ENCODE data around the gene TANC2. TPM values are rescaled to one million over a fixed set of nuclear protein-coding genes. Genes with fewer than 3 reads are reported as not detected.

TANC2 gene
- polyA plus RNA-seq, 2 of the 4 experiments (the other 2 are of a cell fraction): 16.3 to 33.7 TPM

- WGBS (ENCODE audit: missing lambda C conversion rate): 97% methylated on average over 1 of the region's 1 CpG
- DNase-seq (ENCODE audit: low read depth in 1 of 2, low spot score in 1 of 2) (no peak), ATAC-seq (no peak), FAIRE-seq (no peak)
- no peak overlapping the region for H3K4me2 ChIP-seq
- no peaks in the 10 kb centered on the region for H3K9me3 ChIP-seq
- POLR2A ChIA-PET: no interaction called here
- CTCF ChIA-PET: interaction anchor here (1.2 to 1.7 kb wide), 2 partner anchors 37 to 219 kb away, joined by 3 read pairs; no protein-coding TSS in a partner anchor
- H3K4me1 ChIP-seq: no peaks in the 10 kb centered on the region
- TF ChIP-seq HOXA7 (CRISPR knock-in tag; IDR thresholded peaks at IDR 0.05) (no peak), TP53 (CRISPR knock-in tag; IDR thresholded peaks at IDR 0.05) (no peak), EHF (CRISPR knock-in tag; IDR thresholded peaks at IDR 0.05) (no peak), JUNB (IDR thresholded peaks at IDR 0.05) (no peak), EHMT2 (IDR thresholded peaks at IDR 0.05; ENCODE audit: low read depth) (no peak), BHLHE40 (IDR thresholded peaks at IDR 0.05; ENCODE audit: low read depth, low read length) (no peak)
- H3K27ac ChIP-seq: no peak overlapping the region
- H3K4me3 ChIP-seq: no peak overlapping the region
These were observed 34.9 kb upstream of the TANC2 start for GRCh38 chr17:62931101-62931500.

DNA sequence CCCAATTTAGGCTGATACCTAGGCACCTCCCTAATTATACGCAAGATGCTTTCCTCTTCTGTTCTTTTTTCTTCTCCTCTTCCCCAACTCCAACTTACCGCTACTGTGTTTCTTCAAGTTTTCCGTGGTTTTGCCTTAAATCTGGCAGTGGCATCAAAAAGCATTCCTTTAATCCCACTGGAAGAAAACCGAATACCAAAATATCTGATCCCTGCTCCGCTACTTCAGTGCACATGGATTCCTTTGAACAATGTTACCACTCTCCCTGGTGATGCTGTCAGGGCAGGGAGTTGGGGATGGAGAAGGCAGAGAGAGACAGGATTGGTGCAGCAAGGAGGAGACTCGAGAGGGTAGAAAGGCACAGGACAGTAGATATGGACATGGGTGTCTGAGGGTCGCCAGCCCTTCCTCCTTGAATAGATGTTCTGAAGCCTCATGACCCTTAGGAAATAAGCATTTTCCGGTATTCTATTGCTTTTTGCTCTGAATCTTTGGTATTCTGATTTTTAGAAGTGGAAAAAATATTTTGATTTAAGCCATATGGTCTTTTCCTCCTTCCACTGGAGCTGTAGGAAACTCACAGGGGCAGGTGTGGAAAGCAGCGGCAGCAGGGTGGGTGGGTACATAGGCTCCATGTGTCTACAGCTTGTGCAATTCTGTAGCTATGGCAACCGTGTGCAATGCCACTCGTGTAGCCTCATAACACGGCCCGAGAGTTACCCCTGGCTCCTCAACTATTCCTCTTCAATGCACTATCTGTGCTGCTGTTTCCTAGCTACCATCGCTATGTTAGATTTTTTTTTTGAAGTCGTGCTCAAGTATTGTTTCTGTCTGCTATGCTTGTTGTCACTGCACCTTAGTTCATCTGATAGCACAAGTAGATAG, 32.3 kb upstream of the TANC2 start:
- Histone ChIP-seq H3K4me2 (no peak overlapping the region), H3K4me1 (no peaks in the 10 kb centered on the region), H3K27ac (no peak overlapping the region), H3K4me3 (no peak overlapping the region), H3K9me3 (no peaks in the 10 kb centered on the region)
- 57% methylated on average over 15 of the region's 15 CpGs for WGBS (ENCODE audit: missing lambda C conversion rate)
- POLR2A ChIA-PET: no interaction called here
- CTCF ChIA-PET: interaction anchor here (0.9 to 2.2 kb wide), 2 partner anchors 10 to 217 kb away, joined by 5 to 9 read pairs; no protein-coding TSS in a partner anchor
- ATAC-seq (peak in 1 of 2 experiments; percentile 38; a peak in 2 of 6 replicates), DNase-seq (ENCODE audit: low read depth in 1 of 2, low spot score in 1 of 2) (no peak), FAIRE-seq (no peak)
- TF ChIP-seq HMGXB4 (CRISPR knock-in tag; IDR thresholded peaks at IDR 0.05; ENCODE audit: borderline replicate concordance): no peak
- no peak for TF ChIP-seq ZSCAN20 (CRISPR knock-in tag; IDR thresholded peaks at IDR 0.05)
- TF ChIP-seq, protein P1, sequence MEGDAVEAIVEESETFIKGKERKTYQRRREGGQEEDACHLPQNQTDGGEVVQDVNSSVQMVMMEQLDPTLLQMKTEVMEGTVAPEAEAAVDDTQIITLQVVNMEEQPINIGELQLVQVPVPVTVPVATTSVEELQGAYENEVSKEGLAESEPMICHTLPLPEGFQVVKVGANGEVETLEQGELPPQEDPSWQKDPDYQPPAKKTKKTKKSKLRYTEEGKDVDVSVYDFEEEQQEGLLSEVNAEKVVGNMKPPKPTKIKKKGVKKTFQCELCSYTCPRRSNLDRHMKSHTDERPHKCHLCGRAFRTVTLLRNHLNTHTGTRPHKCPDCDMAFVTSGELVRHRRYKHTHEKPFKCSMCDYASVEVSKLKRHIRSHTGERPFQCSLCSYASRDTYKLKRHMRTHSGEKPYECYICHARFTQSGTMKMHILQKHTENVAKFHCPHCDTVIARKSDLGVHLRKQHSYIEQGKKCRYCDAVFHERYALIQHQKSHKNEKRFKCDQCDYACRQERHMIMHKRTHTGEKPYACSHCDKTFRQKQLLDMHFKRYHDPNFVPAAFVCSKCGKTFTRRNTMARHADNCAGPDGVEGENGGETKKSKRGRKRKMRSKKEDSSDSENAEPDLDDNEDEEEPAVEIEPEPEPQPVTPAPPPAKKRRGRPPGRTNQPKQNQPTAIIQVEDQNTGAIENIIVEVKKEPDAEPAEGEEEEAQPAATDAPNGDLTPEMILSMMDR (IDR thresholded peaks at IDR 0.05): no peak
- no peak for TF ChIP-seq POLR2AphosphoS2 (conservative IDR thresholded peaks at IDR 0.05; ENCODE audit: low read length)
- TF ChIP-seq MAX (IDR thresholded peaks at IDR 0.05): no peak
- TF ChIP-seq NPAS2 (CRISPR knock-in tag; IDR thresholded peaks at IDR 0.05; ENCODE audit: borderline replicate concordance): no peak
- TF ChIP-seq KDM1A (IDR thresholded peaks at IDR 0.05; ENCODE audit: low read depth): no peak
- no peak for TF ChIP-seq CBX8 (IDR thresholded peaks at IDR 0.05)
- no peak for TF ChIP-seq TFCP2L1 (CRISPR knock-in tag; IDR thresholded peaks at IDR 0.05)
- no peak for TF ChIP-seq ZFP36 (IDR thresholded peaks at IDR 0.05; ENCODE audit: borderline replicate concordance, partially characterized antibody)
- TF ChIP-seq MYC (IDR thresholded peaks at IDR 0.05; ENCODE audit: borderline replicate concordance, low read length): no peak
- TF ChIP-seq RCOR1 (IDR thresholded peaks at IDR 0.05; ENCODE audit: low read depth, low read length): no peak

GRCh38 chr17:62935098-62935497, 30.9 kb upstream of the TANC2 start:
- ATAC-seq (no peak), FAIRE-seq (no peak), DNase-seq (ENCODE audit: low read depth in 1 of 2, low spot score in 1 of 2) (no peak)
- Histone ChIP-seq H3K4me2 (no peak overlapping the region), H3K9me3 (peaks cover 3% of the 10 kb centered on the region; the same call in 1 of the 3 replicates), H3K4me1 (no peaks in the 10 kb centered on the region), H3K27ac (no peak overlapping the region), H3K4me3 (no peak overlapping the region)
- no peak for TF ChIP-seq SREBF2 (IDR thresholded peaks at IDR 0.05)
- TF ChIP-seq MYC (IDR thresholded peaks at IDR 0.05; ENCODE audit: borderline replicate concordance, low read length): no peak
- ChIA-PET POLR2A (no interaction called here), CTCF (interaction anchor here (0.8 to 2.2 kb wide), 5 partner anchors 9 to 122 kb away, joined by 3 to 10 read pairs (median 6); no protein-coding TSS in a partner anchor)
- 93% methylated on average over 1 of the region's 1 CpG for WGBS (ENCODE audit: missing lambda C conversion rate)
